ENCODE measurements around the gene TRPV2.
"Not testable (repeated sequence)": the region's sequence is repeated elsewhere in the genome, so short reads cannot be mapped to it uniquely, and the experiment has no call there.

The TRPV2 gene

DNA sequence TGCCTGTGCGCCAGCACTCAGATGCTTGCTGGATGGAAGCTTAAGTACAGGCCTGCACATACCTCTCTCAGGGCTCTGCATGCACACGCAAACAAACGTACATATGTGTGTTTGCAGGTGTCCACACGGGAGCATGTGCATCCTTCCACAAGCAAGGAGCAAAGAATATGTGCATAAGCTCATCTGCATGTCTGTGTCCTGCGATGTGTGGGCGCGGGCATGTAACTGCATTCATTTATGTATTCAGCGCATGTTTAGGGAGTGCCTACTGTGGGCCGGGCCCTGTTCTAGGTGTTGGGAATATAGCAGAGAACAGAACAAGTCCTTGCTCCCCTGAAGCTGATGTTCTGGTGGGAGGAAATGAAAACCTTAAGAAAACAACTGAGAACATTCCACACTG, 13.7 kb downstream of the TRPV2 start:
- no peak for TF ChIP-seq TAF1 (IDR thresholded peaks at IDR 0.05; ENCODE audit: borderline replicate concordance, low read depth, low read length)
- TF ChIP-seq POLR2A (IDR thresholded peaks at IDR 0.05; ENCODE audit: low read depth, low read length) = no peak
- TF ChIP-seq POLR2AphosphoS5 (IDR thresholded peaks at IDR 0.05; ENCODE audit: low read depth, low read length) = no peak
- DNase-seq (ENCODE audit: insufficient read length) (no peak), FAIRE-seq (no peak)

DNA sequence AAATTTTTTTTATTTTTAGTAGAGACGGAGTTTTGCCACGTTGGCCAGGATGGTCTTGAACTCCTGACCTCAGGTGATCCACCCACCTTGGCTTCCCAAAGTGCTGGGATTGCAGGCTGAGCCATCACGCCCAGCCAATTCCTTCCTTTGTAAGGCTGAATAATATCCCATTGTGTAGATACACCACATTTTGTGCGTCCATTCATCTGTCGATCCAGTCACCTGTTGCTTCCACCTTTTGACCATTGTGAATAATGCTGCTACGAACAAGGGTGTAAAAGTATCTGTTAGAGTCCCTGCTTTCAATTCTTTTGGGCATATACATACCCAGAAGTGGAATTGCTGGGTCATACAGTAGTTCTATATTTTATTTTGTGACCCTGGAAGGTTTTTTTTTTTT, 15.3 kb downstream of the TRPV2 start:
- DNase-seq (ENCODE audit: insufficient read length) (no peak), FAIRE-seq (no peak)
- TF ChIP-seq POLR2AphosphoS5 (IDR thresholded peaks at IDR 0.05; ENCODE audit: low read depth, low read length) (no peak), POLR2A (IDR thresholded peaks at IDR 0.05; ENCODE audit: low read depth, low read length) (no peak), TAF1 (IDR thresholded peaks at IDR 0.05; ENCODE audit: borderline replicate concordance, low read depth, low read length) (no peak)

DNA sequence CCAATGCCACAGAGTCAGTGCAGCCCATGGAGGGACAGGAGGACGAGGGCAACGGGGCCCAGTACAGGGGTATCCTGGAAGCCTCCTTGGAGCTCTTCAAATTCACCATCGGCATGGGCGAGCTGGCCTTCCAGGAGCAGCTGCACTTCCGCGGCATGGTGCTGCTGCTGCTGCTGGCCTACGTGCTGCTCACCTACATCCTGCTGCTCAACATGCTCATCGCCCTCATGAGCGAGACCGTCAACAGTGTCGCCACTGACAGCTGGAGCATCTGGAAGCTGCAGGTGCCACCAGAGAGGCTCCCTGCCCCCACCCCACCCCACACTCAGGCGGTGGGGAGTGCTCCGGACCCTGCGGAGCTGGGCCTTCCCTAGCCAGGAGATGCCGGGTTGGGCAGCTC, 16.6 kb downstream of the TRPV2 start:
- DNase-seq (ENCODE audit: insufficient read length) = no peak
- no peak for FAIRE-seq
- TF ChIP-seq POLR2A (IDR thresholded peaks at IDR 0.05; ENCODE audit: low read depth, low read length) (no peak), POLR2AphosphoS5 (IDR thresholded peaks at IDR 0.05; ENCODE audit: low read depth, low read length) (no peak), TAF1 (IDR thresholded peaks at IDR 0.05; ENCODE audit: borderline replicate concordance, low read depth, low read length) (no peak)

DNA sequence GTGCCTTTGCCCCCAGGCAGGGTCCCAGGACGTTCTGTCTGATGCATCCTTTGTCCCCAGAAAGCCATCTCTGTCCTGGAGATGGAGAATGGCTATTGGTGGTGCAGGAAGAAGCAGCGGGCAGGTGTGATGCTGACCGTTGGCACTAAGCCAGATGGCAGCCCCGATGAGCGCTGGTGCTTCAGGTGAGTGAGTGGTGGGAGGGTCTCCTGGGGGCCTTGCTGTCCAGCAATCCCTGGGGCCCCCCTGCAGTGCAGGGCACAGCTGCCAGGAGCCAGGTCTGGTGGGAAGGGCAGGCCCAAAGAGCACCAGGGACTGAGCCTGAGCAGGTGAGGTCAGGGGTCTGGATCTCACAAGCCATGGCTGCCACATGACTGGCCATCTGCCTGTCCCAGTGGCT, 18.1 kb downstream of the TRPV2 start:
- no peak for DNase-seq (ENCODE audit: insufficient read length)
- no peak for FAIRE-seq
- TF ChIP-seq POLR2A (IDR thresholded peaks at IDR 0.05; ENCODE audit: low read depth, low read length) (no peak; the same call in 1 of the 2 replicates), TAF1 (IDR thresholded peaks at IDR 0.05; ENCODE audit: borderline replicate concordance, low read depth, low read length) (no peak), POLR2AphosphoS5 (IDR thresholded peaks at IDR 0.05; ENCODE audit: low read depth, low read length) (no peak)

DNA sequence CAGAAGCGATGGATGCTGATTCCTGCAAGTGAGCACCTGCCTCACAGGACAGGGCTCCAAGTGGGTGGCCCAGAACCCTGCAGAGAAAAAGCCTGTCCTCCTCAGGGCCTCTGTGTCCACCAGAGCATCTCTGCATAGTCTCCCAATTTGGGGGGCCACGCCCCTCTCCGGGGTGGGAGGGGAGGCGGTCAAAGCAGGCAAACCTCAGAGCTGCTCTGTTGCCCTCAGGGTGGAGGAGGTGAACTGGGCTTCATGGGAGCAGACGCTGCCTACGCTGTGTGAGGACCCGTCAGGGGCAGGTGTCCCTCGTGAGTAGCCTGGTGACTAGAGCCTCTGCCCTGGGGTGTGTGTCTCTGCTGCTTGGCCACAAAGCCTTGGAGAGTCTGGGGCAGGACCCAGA, 19.3 kb downstream of the TRPV2 start:
- TF ChIP-seq POLR2A (IDR thresholded peaks at IDR 0.05; ENCODE audit: low read depth, low read length) = peak; percentile 56; the same call in 1 of the 2 replicates
- TF ChIP-seq POLR2AphosphoS5 (IDR thresholded peaks at IDR 0.05; ENCODE audit: low read depth, low read length) = peak; percentile 67
- no peak for TF ChIP-seq TAF1 (IDR thresholded peaks at IDR 0.05; ENCODE audit: borderline replicate concordance, low read depth, low read length)
- FAIRE-seq (no peak), DNase-seq (ENCODE audit: insufficient read length) (no peak)

DNA sequence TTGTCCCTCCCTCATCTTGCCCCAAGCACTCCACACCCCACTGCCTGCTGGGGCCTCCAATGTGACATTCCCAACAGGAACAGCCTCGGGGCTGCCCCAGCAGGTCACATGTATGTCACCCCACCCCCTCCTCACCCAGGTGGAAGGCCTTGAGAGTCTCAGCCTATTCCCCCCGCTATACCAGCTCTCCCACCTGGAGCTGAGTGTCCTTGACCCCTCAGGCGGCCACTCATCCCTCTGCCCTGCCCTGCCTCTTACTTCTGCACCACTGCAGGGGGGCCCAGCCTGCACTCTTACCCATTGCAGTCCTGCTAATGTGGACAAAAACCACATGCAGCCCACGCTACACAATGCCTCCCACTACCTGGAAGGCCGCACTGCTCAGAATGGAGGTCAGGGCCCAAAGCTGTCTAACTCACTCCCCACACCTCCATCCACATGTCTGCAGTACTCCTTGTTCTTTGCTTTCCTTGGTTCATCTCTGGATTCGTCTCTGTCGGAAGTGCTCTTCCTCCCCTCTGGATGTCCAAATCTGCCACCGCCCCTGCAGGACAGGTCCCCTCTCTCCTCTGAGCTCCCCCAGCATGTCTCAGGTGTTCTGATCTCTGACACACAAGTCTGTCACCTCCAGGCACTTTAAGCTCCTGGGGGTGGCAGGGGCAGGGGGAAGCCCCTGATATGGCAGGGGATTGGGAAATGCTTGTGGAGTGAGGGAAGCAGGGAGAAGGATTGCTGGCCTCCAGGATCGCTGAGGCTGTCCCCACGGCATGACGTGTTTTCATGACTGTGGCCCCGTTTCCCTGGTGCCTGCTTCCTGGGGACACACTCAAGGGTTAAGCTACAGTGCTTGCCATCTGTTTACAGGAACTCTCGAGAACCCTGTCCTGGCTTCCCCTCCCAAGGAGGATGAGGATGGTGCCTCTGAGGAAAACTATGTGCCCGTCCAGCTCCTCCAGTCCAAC, 20.8 kb downstream of the TRPV2 start:
- DNase-seq (ENCODE audit: insufficient read length) (no peak), FAIRE-seq (no peak)
- no peak for TF ChIP-seq TAF1 (IDR thresholded peaks at IDR 0.05; ENCODE audit: borderline replicate concordance, low read depth, low read length)
- peak; percentile 19; the same call in 1 of the 2 replicates for TF ChIP-seq POLR2AphosphoS5 (IDR thresholded peaks at IDR 0.05; ENCODE audit: low read depth, low read length)
- peak; percentile 12; the same call in 1 of the 2 replicates for TF ChIP-seq POLR2A (IDR thresholded peaks at IDR 0.05; ENCODE audit: low read depth, low read length)

DNA sequence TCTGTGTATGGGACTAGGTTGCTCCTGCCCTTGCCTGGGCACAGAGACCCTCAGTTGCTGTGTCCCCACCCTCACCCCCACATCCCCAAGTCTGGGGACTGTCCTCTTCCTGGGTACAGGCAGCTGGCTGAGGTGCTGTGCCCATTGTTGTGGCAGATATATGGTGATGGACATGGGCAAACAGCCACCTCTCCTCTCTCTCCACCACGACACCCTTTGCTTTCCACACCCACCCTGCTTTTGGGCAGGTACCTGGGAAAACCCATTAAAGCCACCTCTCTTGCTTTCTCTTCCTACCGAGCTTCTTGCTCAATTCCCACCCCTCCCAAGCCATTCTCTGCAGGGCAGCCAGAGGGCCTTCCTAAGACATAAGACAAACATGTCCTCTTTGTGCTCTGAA, 21.7 kb downstream of the TRPV2 start:
- FAIRE-seq = no peak
- TF ChIP-seq POLR2A (IDR thresholded peaks at IDR 0.05; ENCODE audit: low read depth, low read length) (no peak), TAF1 (IDR thresholded peaks at IDR 0.05; ENCODE audit: borderline replicate concordance, low read depth, low read length) (no peak), POLR2AphosphoS5 (IDR thresholded peaks at IDR 0.05; ENCODE audit: low read depth, low read length) (no peak)
- no peak for DNase-seq (ENCODE audit: insufficient read length)

DNA sequence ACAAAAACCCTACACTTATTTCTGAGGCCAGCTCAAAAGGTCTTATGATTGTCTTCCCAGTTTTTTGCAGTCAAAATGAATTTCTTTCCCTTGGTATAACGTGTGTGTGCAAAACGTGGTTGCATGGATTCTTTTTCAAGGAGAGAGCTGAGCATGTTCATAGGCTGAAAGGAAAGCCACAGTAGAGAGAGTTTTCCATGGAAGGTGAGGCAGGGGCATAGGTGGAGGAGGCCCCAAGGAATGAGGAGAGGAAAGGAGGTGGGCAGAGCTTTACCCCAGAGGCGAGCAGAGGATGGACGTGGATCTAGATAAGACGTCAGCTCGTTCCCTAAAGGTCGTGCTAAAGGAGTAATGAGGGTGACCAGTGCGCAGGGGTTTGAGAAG, 22.8 kb downstream of the TRPV2 start:
- no peak for FAIRE-seq
- no peak for TF ChIP-seq TAF1 (IDR thresholded peaks at IDR 0.05; ENCODE audit: borderline replicate concordance, low read depth, low read length)
- TF ChIP-seq POLR2A (IDR thresholded peaks at IDR 0.05; ENCODE audit: low read depth, low read length) = no peak
- TF ChIP-seq POLR2AphosphoS5 (IDR thresholded peaks at IDR 0.05; ENCODE audit: low read depth, low read length) = no peak
- DNase-seq (ENCODE audit: insufficient read length) = no peak

DNA sequence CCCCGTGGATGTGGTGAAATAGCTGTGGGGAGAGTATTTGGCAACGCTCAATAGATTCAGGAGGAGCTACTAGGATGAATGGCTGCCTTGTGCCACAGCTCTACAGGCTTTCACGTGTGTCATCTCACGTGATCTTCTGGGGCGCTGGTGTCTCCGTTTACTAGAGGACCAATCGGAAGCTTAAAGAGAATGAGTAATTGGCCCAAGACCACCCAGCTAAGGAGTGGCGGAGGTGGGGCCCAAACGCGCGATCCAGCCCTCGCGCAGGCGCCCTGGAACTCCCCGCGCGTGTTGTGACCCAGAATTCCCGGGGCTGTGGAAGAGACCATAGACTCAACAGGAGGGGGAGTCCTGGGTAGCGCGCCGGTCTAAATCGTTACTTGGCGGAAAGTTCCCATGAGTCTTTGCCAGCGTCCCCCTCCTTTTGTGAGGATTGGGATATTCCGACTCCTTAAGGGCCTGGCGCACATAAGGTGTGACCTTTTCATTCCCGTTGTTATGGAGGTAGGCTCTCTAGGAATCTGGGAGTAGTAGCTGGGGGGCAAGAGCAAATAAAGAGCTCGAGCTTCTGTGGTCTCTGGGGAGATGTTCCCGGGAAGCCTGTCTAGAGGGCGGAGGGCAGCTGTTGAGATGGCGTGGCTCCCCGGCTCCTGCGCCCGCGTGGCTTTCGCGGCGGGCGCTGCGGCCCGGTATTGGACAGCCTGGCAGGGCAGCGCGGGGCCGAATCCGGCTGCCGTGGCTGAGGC, 23.4 kb downstream of the TRPV2 start:
- TF ChIP-seq POLR2AphosphoS5 (IDR thresholded peaks at IDR 0.05; ENCODE audit: low read depth, low read length) (peak; percentile 99), POLR2A (IDR thresholded peaks at IDR 0.05; ENCODE audit: low read depth, low read length) (peak; percentile 99), TAF1 (IDR thresholded peaks at IDR 0.05; ENCODE audit: borderline replicate concordance, low read depth, low read length) (peak; percentile 98)
- DNase-seq (ENCODE audit: insufficient read length) = peak; percentile 97
- peak; percentile 96 for FAIRE-seq

DNA sequence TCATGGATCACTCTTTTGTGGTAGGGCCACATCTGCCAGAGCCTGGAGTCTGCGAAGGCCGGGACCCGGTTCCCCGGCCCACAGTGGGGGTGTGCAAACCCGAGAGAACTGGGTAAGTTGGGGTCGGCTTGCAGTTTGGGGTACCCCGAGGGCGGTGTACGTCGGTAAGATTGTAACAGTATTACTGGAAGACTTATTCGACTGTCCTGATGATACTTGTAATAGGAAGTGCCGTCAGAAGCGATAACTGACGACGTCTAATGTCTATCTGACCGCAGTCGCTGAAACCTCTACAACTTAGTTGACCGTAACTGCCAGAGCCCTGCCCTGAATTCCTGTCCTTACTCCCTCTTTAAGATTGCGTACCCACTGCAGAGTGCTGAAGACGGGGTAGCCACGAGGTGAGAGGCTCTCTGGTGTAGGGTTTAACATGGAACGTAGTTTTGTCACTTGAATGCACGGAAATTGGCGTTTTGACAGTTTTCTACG, 24.0 kb downstream of the TRPV2 start:
- FAIRE-seq = no peak

DNA sequence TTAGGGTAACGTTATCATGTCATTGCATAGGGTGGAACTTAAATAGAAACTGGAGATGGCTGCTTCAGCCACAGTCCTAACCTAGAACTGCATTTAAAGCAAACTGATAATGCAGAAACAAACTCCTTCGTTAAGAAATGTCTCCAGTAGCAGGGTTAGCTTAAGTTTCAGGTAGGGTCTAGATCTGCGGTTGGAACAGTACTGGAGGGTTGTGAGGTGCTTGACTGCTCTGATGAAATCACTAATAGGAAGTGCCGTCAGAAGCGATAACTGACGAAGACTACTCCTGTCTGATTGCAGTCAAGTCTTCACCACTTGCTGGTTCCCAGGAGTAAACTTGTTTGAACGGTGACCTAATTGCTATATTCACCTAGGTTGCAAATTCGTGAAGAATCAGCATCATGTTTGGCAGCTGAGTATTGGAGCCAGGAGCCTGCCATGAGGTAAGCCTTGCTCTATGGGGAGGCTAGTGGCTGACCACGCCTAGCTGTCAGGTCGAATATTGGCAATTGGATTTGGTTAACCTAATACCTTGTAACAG, 24.5 kb downstream of the TRPV2 start:
- peak; percentile 91 for FAIRE-seq

More for the DNA sequence above, 24.0 kb downstream of the TRPV2 start:
- DNase-seq (ENCODE audit: insufficient read length) = no peak
- TF ChIP-seq POLR2AphosphoS5 (IDR thresholded peaks at IDR 0.05; ENCODE audit: low read depth, low read length) = no peak
- no peak for TF ChIP-seq POLR2A (IDR thresholded peaks at IDR 0.05; ENCODE audit: low read depth, low read length)
- no peak for TF ChIP-seq TAF1 (IDR thresholded peaks at IDR 0.05; ENCODE audit: borderline replicate concordance, low read depth, low read length)

DNA sequence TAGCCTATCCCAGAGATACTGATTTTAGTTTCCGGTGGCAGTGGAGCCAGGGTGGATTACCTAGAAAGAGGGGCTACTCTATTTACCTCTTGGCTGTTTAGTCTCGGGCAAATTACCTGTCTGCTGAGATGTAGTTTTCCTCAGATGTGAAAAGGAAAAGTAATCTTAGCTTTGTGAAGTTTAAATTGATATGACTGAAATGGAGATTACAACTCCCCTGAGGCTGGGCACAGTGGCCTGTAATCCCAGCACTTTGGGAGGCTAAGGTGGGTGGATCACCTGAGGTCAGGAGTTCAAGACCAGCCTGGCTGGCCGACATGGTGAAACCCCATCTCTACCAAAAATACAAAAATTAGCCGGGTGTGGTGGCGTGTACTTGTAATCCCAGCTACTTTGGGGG, 25.0 kb downstream of the TRPV2 start:
- not testable (repeated sequence) for DNase-seq (ENCODE audit: insufficient read length); FAIRE-seq

More for the DNA sequence above, 24.5 kb downstream of the TRPV2 start:
- no peak for DNase-seq (ENCODE audit: insufficient read length)
- peak; percentile 64; the same call in 1 of the 2 replicates for TF ChIP-seq POLR2A (IDR thresholded peaks at IDR 0.05; ENCODE audit: low read depth, low read length)
- no peak for TF ChIP-seq TAF1 (IDR thresholded peaks at IDR 0.05; ENCODE audit: borderline replicate concordance, low read depth, low read length)
- TF ChIP-seq POLR2AphosphoS5 (IDR thresholded peaks at IDR 0.05; ENCODE audit: low read depth, low read length) = peak; percentile 49
